Naive thymus-derived CD4-positive, alpha-beta T cell (primary cell): ENCODE data around the gene LRMDA. TPM values are rescaled to one million over a fixed set of nuclear protein-coding genes. Genes with fewer than 3 reads are reported as not detected.

ENCODE experiments used
- ATAC-seq: fragments of 150-1000 bp; cut with Tn5 transposase; 2 replicates; pipeline ENCODE4 v1.10.0; 2021; ENCODE audit warnings: mild to moderate bottlenecking, moderate library complexity
- CTCF ChIA-PET: fragments of 350-600 bp; sonication (Branson Sonifier 250); formaldehyde crosslinking; loops from one replicate; lab custom pipeline; 2021; ENCODE audit warnings: antibody characterized with exemption; lab: Charles Lee
- POLR2A ChIA-PET: fragments of 350-600 bp; sonication (Branson Sonifier 250); formaldehyde crosslinking; loops from one replicate; lab custom pipeline; 2021; ENCODE audit warnings: antibody characterized with exemption, inconsistent platforms; lab: Charles Lee
- DNase-seq, 9 donors: peaks; one replicate each; pipeline versions ENCODE4 v3.0.0 to v3.0.0-alpha.2; 2020 to 2022; ENCODE audit warnings: mixed read lengths in 1 of 9
- H3K27ac ChIP-seq: one replicate; pipeline ENCODE4 v1.7.0; 2013; ENCODE audit warnings: mild to moderate bottlenecking, low read depth, low read length, moderate library complexity
- H3K27me3 ChIP-seq, 2 donors: one replicate each; pipeline ENCODE4 v1.7.0; 2013; ENCODE audit warnings: low read length in 2 of 2, mild to moderate bottlenecking in 2 of 2, moderate library complexity in 2 of 2; ENCODE audit not compliant: control insufficient read depth in 2 of 2, insufficient read depth in 2 of 2
- H3K36me3 ChIP-seq, 3 experiments: 1 replicate in 2 of 3; 2 replicates in 1 of 3; pipeline ENCODE4 v1.7.0; 2013; ENCODE audit warnings: low read length in 3 of 3, mild to moderate bottlenecking in 3 of 3, moderate library complexity in 1 of 3; ENCODE audit not compliant: insufficient read depth in 3 of 3, control insufficient read depth in 2 of 3
- H3K4me1 ChIP-seq, 2 donors: one replicate each; pipeline ENCODE4 v1.7.0; 2013; ENCODE audit warnings: low read length in 2 of 2, mild to moderate bottlenecking in 2 of 2, moderate library complexity in 1 of 2; ENCODE audit not compliant: control insufficient read depth in 2 of 2, insufficient read depth in 2 of 2
- H3K4me3 ChIP-seq: 2 replicates; pipeline ENCODE4 v1.7.0; 2013; ENCODE audit warnings: mild to moderate bottlenecking, low read length
- H3K9me3 ChIP-seq, 3 experiments: 1 replicate in 2 of 3; 2 replicates in 1 of 3; pipeline ENCODE4 v1.7.0; 2013; ENCODE audit warnings: low read length in 3 of 3; ENCODE audit not compliant: control insufficient read depth in 2 of 3
- H3K27ac Mint-ChIP-seq, 9 donors: one replicate each; pipeline ENCODE4 v1.8.0; 2020 to 2022; ENCODE audit warnings: mixed read lengths in 9 of 9, mild to moderate bottlenecking in 8 of 9, moderate library complexity in 5 of 9, inconsistent platforms in 2 of 9
- H3K27me3 Mint-ChIP-seq, 5 donors: one replicate each; pipeline ENCODE4 v1.8.0; 2021 to 2022; ENCODE audit warnings: mixed read lengths in 5 of 5, mild to moderate bottlenecking in 1 of 5
- H3K36me3 Mint-ChIP-seq, 5 donors: one replicate each; pipeline ENCODE4 v1.8.0; 2020 to 2022; ENCODE audit warnings: mixed read lengths in 5 of 5, mild to moderate bottlenecking in 3 of 5, inconsistent platforms in 1 of 5
- H3K4me1 Mint-ChIP-seq, 7 donors: one replicate each; pipeline ENCODE4 v1.8.0; 2020 to 2022; ENCODE audit warnings: mixed read lengths in 7 of 7, mild to moderate bottlenecking in 3 of 7, inconsistent platforms in 1 of 7
- H3K4me3 Mint-ChIP-seq, 10 donors: one replicate each; pipeline ENCODE4 v1.8.0; 2020 to 2022; ENCODE audit warnings: mild to moderate bottlenecking in 10 of 10, mixed read lengths in 10 of 10, moderate library complexity in 6 of 10, inconsistent platforms in 2 of 10
- H3K9me3 Mint-ChIP-seq, 11 donors: one replicate each; pipeline ENCODE4 v1.8.0; 2020 to 2022; ENCODE audit warnings: mixed read lengths in 11 of 11, mild to moderate bottlenecking in 4 of 11, inconsistent platforms in 1 of 11, moderate library complexity in 1 of 11
- intact Hi-C, 2 donors: fragments of 100-400 bp; cut with micrococcal nuclease; formaldehyde crosslinking; loops; one replicate each; pipeline ENCODE4 v1.15.1; 2023
- polyA plus RNA-seq, 2 donors: library from polyadenylated mRNA; unstranded; fragments of 300-500 nt; fragmentation: Illumina TruSeq; gene quantifications; one replicate each; pipeline ENCODE4 v1.2.3, GENCODE V29; 2021
- total RNA-seq, 6 experiments: library from RNA in 5 of 6; stranded (reverse) in 5 of 6; gene quantifications; 1 replicate in 5 of 6; 2 replicates in 1 of 6; pipeline ENCODE4 v1.2.3 and lab custom pipeline; 2021 to 2026

LRMDA gene
- total and polyA plus RNA-seq, 7 experiments from 2014 or later = 0.57 to 14.9 (median 3.0) TPM; not detected in 4

DNA sequence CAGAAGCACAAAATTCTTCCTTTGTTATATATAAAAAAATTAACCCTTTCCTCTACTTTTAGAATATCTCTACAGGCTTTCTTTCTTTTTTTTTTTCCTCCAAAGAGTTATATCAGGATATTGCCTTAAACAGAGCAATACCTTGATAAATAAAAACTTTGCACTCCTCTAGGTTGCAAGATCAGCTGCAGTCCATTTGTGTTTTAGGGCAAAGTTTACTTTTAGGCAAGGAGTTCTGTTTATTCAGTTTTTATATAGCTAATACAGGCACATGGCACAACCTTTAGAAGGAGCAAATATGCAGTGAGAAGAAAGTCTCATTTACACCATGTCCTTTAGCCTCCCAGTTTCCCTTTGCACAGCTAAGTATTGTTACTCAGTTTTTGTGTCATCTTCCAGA lies 10.3 kb downstream of the LRMDA start:
- Histone ChIP-seq H3K27ac (no peak overlapping the region), H3K9me3 (peaks cover 0 to 4% (median 0%) of the 10 kb centered on the region in 3 experiments), H3K36me3 (no peaks in the 10 kb centered on the region), H3K4me1 (no peaks in the 10 kb centered on the region), H3K27me3 (no peaks in the 10 kb centered on the region), H3K4me3 (no peak overlapping the region)
- peaks cover 1 to 49% (median 21%) of the 10 kb centered on the region in 11 donors for H3K9me3 Mint-ChIP-seq
- ATAC-seq (no peak), DNase-seq (no peak)
- H3K27ac Mint-ChIP-seq = no peak overlapping the region
- H3K4me3 Mint-ChIP-seq = no peak overlapping the region
- peaks cover 0 to 34% (median 17%) of the 10 kb centered on the region in 5 donors for H3K27me3 Mint-ChIP-seq
- intact Hi-C loops = no loop called here
- H3K4me1 Mint-ChIP-seq = no peaks in the 10 kb centered on the region
- H3K36me3 Mint-ChIP-seq = peaks cover 0 to 10% (median 0%) of the 10 kb centered on the region in 5 donors
- ChIA-PET POLR2A (no interaction called here), CTCF (no interaction called here)

- no peak overlapping the region for H3K27ac ChIP-seq
- ATAC-seq (no peak), DNase-seq (no peak)
- peaks cover 0 to 4% (median 0%) of the 10 kb centered on the region in 3 experiments for H3K9me3 ChIP-seq
- Mint-ChIP-seq H3K4me3 (no peak overlapping the region), H3K36me3 (peaks cover 0 to 15% (median 0%) of the 10 kb centered on the region in 5 donors), H3K4me1 (no peaks in the 10 kb centered on the region), H3K27ac (no peak overlapping the region), H3K9me3 (peaks cover 3 to 53% (median 25%) of the 10 kb centered on the region in 11 donors), H3K27me3 (peaks cover 0 to 39% (median 16%) of the 10 kb centered on the region in 5 donors)
- no peaks in the 10 kb centered on the region for H3K27me3 ChIP-seq
- ChIA-PET POLR2A (no interaction called here), CTCF (no interaction called here)
- no peaks in the 10 kb centered on the region for H3K36me3 ChIP-seq
- H3K4me1 ChIP-seq = no peaks in the 10 kb centered on the region
- intact Hi-C loops = no loop called here
- no peak overlapping the region for H3K4me3 ChIP-seq
These were observed 11.9 kb downstream of the LRMDA start for GRCh38 chr10:75443362-75443761.

DNA sequence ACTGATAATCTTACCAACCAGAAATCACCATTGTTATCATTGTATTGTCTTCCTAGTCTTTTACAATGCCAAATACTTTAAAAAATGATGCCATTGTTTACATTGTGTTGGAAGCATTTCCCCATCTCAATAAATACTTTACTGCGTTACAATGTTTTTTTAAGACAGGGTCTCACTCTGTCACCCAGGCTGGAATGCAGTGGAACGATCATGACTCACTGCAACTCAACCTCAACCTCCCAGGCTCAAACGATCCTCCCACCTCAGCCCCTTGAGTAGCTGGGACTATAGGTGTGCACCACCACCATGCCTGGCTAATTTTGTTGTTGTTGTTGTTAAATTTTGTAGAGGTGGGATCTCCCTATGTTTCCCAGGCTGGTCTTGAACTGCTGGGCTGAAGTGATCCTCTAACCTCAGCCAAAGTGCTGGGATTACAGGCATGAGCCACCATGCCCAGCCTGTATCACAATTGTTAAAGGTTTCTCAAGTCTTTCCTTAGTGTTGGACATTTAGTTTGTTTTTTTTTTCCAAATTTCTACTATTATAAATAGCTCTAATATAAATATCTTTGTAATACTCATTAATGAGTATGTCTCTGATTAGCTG lies 13.5 kb downstream of the LRMDA start:
- Mint-ChIP-seq H3K27ac (no peak overlapping the region), H3K4me3 (no peak overlapping the region), H3K4me1 (no peaks in the 10 kb centered on the region), H3K9me3 (peaks cover 3 to 53% (median 25%) of the 10 kb centered on the region in 11 donors), H3K27me3 (peaks cover 0 to 31% (median 17%) of the 10 kb centered on the region in 5 donors), H3K36me3 (peaks cover 0 to 15% (median 0%) of the 10 kb centered on the region in 5 donors)
- no peak overlapping the region for H3K4me3 ChIP-seq
- ChIA-PET POLR2A (interaction anchor here (1.1 kb wide), 1 partner anchor 9 kb away, joined by 3 read pairs; no protein-coding TSS in a partner anchor), CTCF (no interaction called here)
- no peaks in the 10 kb centered on the region for H3K36me3 ChIP-seq
- no peaks in the 10 kb centered on the region for H3K4me1 ChIP-seq
- peaks cover 0 to 4% (median 0%) of the 10 kb centered on the region in 3 experiments for H3K9me3 ChIP-seq
- intact Hi-C loops = no loop called here
- H3K27ac ChIP-seq = no peak overlapping the region
- DNase-seq (no peak), ATAC-seq (no peak)
- H3K27me3 ChIP-seq = no peaks in the 10 kb centered on the region

DNA sequence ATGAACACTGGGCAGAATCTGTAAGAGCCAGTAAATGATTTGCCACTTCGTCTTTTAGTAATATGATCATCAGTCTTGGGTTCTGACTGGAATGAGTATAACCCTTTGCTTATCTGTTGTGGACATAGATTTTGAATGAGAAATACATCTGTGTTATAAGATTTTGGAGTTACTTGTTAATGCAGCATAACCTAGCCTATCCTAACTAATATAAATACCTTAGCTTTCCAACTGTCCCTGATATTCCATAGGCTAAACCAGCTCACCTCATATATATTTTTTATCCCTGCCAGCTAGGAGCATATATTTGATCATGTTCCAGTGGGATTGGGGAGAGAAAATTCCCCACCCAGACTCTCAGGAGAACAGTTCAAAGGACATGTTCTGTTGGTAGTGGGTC lies 15.1 kb downstream of the LRMDA start:
- POLR2A ChIA-PET = no interaction called here
- intact Hi-C loops = no loop called here
- H3K9me3 ChIP-seq = peaks cover 0 to 4% (median 0%) of the 10 kb centered on the region in 3 experiments
- no peaks in the 10 kb centered on the region for H3K27me3 ChIP-seq
- H3K4me1 Mint-ChIP-seq = no peaks in the 10 kb centered on the region
- H3K27me3 Mint-ChIP-seq = peaks cover 0 to 32% (median 21%) of the 10 kb centered on the region in 5 donors
- no peak overlapping the region for H3K27ac Mint-ChIP-seq
- no peak overlapping the region for H3K27ac ChIP-seq
- CTCF ChIA-PET = no interaction called here
- H3K9me3 Mint-ChIP-seq = peaks cover 3 to 52% (median 25%) of the 10 kb centered on the region in 11 donors
- H3K4me3 Mint-ChIP-seq = no peak overlapping the region
- no peak for ATAC-seq
- DNase-seq = no peak
- no peak overlapping the region for H3K4me3 ChIP-seq
- H3K36me3 ChIP-seq = no peaks in the 10 kb centered on the region
- H3K36me3 Mint-ChIP-seq = peaks cover 0 to 15% (median 0%) of the 10 kb centered on the region in 5 donors
- H3K4me1 ChIP-seq = no peaks in the 10 kb centered on the region

- Mint-ChIP-seq H3K27me3 (peaks cover 2 to 27% (median 22%) of the 10 kb centered on the region in 5 donors), H3K9me3 (peaks cover 3 to 38% (median 16%) of the 10 kb centered on the region in 11 donors), H3K27ac (no peak overlapping the region), H3K4me1 (no peaks in the 10 kb centered on the region), H3K4me3 (no peak overlapping the region), H3K36me3 (peaks cover 0 to 15% (median 0%) of the 10 kb centered on the region in 5 donors)
- intact Hi-C loops = no loop called here
- Histone ChIP-seq H3K27me3 (no peaks in the 10 kb centered on the region), H3K27ac (no peak overlapping the region), H3K4me3 (no peak overlapping the region), H3K4me1 (no peaks in the 10 kb centered on the region), H3K9me3 (peaks cover 0 to 4% (median 0%) of the 10 kb centered on the region in 3 experiments), H3K36me3 (no peaks in the 10 kb centered on the region)
- ATAC-seq (no peak), DNase-seq (no peak)
- ChIA-PET POLR2A (no interaction called here), CTCF (no interaction called here)
These were observed 16.7 kb downstream of the LRMDA start for GRCh38 chr10:75448166-75448565.

- peaks cover 4 to 34% (median 29%) of the 10 kb centered on the region in 5 donors for H3K27me3 Mint-ChIP-seq
- no peak overlapping the region for H3K4me3 Mint-ChIP-seq
- H3K4me1 Mint-ChIP-seq = no peaks in the 10 kb centered on the region
- peaks cover 0 to 29% (median 11%) of the 10 kb centered on the region in 11 donors for H3K9me3 Mint-ChIP-seq
- Histone ChIP-seq H3K4me1 (no peaks in the 10 kb centered on the region), H3K4me3 (no peak overlapping the region), H3K9me3 (no peaks in the 10 kb centered on the region), H3K27ac (no peak overlapping the region), H3K36me3 (no peaks in the 10 kb centered on the region), H3K27me3 (no peaks in the 10 kb centered on the region)
- H3K36me3 Mint-ChIP-seq = peaks cover 0 to 7% (median 0%) of the 10 kb centered on the region in 5 donors
- ChIA-PET CTCF (no interaction called here), POLR2A (no interaction called here)
- no peak for DNase-seq
- intact Hi-C loops = no loop called here
- H3K27ac Mint-ChIP-seq = no peak overlapping the region
- no peak for ATAC-seq
These were observed 18.1 kb downstream of the LRMDA start for GRCh38 chr10:75449382-75450074.
